Right ventricle myocardium inferior (tissue), 1 donor: ENCODE measurements around the gene VEZF1. TPM values are rescaled to one million over a fixed set of nuclear protein-coding genes. Genes with fewer than 3 reads are reported as not detected.
"Not testable (repeated sequence)": the region's sequence is repeated elsewhere in the genome, so short reads cannot be mapped to it uniquely, and the experiment has no call there.

ENCODE experiments used
- ATAC-seq: fragments of 200-7000 bp; cut with Tn5 transposase; one replicate; pipeline ENCODE4 v1.9.1; 2020; ENCODE audit warnings: mild to moderate bottlenecking, moderate library complexity
- DNase-seq: peaks from one replicate; pipeline ENCODE4 v3.0.0; 2021; ENCODE audit errors: missing footprints
- intact Hi-C: fragments of 100-400 bp; cut with DNase I; formaldehyde crosslinking; loops from one replicate; pipeline ENCODE4 v1.11.0; 2022
- total RNA-seq: library from RNA; stranded (reverse); fragmentation: NEBNext Ultra II Directional; extraction: Animal tissue kit (Norgen Biotek cat#: 25700); gene quantifications from one replicate; pipeline ENCODE4 v1.2.1, GENCODE V29; 2021
- donor health status: DM: no; HTN: yes; CAD: no; lungs with severe emphysema.

The VEZF1 gene
- total RNA-seq, 1 donor from 2014 or later = 74.2 TPM

DNA sequence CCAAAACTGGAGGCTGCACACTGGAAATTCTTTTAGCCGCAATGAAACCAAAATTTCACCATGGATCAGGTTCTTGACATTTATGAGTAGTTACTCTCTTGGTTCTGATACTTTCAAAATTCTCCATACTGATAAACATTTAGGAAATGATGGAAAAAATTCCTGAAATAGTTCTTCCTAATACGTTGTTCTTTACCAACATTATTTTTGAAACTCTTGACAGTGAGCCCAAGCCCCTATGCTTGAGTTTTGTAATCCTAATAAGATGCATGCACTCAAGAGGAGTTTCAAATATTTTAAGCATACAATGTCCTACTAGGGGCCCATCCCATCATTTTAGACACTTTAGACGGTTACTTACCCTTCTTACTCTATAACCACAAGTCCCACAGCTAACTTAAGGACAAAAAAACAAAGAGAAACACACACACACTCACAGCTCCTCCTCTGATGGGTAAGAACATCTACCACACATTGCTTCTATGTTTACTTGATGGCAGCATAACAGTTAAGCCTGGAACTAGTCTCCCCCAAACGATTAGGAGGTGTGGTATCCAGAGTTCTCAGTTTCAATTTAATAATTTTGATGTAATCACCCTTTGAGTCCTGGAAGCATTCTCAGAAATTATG, 3.7 kb downstream of the VEZF1 start:
- ATAC-seq (no peak), DNase-seq (no peak)
- intact Hi-C loops = no loop called here

DNA sequence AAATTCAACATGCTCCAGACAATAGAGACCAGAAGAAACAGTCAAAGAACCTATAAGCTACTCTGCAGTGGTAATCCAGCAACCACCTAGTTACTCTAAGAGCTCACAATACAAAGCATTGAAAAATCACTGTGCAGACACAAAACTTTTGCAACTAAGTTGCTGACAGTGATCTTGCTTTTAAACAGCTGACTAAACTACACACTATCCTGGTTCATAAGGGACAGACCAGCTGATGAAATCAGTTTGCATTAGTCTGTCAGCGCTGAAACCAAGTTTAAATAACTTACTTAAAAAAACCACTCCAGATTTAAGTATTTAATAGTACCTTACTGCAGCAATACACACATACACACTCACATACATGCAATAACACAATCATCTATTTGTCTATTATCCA, 4.6 kb downstream of the VEZF1 start:
- intact Hi-C loops = no loop called here
- ATAC-seq (no peak), DNase-seq (no peak)

DNA sequence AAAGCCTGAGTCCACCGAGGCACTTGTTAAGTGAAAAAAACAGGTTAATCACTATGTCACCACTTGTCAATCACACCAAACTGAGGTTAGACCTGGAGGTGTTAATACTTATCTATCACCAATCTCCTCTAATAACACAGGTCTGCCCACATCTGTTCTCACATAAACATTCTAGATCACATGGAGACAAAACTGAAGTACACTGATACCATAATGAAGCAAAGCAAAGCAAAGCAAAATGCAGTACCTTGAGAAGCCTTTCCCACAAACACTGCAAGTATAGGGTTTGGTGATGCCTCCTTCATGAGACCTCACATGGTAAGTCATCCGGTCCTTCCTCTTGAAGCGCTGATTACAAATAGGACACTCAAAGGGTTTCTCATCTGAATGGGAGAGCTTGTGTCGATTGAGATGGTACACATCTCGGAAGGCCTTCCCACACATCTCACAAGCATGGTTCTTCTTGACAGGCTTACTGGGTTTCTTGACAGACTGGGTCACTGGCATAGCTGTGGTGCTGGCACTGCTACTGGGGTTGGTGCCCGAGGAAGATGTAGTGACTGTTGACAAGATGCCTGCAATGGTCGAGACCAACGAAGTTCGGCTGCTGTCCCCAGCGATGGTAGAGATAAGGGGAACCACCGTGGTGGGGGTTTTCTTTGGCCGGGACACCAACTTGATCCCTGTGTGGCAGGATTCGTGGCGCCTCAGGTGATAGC, 5.4 kb downstream of the VEZF1 start:
- intact Hi-C loops = no loop called here
- DNase-seq (no peak), ATAC-seq (no peak)

DNA sequence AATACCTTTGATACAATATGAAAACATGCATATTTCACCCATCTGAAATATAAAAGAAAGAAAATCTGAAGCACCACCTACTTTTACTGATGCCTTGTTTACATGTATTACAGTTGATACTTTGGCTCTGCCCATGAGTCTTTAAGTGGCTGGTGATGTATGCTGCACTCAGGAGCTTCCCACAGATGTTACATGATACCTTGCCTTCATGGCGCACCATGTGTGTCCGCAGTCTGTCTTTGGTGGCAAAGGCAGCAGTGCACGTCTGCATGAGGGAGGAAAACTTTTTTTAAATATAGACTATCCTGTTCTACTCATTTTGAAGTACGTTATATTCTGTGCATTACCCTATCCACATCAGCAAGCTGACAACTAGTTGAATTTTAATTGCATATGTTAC, 7.5 kb downstream of the VEZF1 start:
- ATAC-seq (no peak), DNase-seq (no peak)
- intact Hi-C loops = no loop called here

DNA sequence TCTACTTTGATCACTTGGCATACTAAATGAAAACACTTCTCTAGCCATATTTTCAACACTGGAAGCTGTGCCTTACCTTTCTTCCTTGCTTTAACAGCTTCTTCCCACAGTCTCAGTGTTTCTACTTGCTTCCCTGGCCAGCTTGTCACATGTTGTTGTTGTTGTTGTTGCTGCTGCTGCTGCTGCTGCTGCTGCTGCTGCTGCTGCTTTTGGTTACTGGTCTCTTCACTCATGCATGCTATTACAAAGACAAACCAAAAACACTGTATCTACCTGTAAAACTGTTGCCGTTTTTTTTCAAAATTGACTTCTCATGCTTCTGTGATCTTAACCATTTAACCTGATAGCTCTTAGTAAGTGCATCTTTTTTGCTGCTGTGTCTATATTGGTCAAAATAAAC, 9.0 kb downstream of the VEZF1 start:
- ATAC-seq = no peak
- intact Hi-C loops = no loop called here
- no peak for DNase-seq

DNA sequence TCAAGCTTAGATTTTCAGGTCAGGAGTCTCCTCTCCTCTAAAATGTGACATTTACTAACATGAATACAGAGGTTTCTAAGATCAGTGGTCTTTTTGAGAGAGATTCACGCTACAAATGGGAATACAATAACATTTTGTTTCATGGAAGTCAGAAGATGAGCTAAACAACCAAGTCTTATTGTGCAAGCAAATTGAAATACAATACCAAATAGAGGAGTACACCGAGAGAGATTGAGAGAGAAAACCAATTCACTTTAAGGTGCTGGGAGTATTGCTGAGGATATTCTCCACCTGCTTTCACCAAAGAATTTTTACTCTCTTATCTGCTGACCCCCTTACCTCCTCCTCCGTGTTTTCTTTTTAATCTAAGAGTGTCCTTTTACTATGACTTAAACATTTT, 11.5 kb downstream of the VEZF1 start:
- DNase-seq = no peak
- intact Hi-C loops = no loop called here
- ATAC-seq = no peak

DNA sequence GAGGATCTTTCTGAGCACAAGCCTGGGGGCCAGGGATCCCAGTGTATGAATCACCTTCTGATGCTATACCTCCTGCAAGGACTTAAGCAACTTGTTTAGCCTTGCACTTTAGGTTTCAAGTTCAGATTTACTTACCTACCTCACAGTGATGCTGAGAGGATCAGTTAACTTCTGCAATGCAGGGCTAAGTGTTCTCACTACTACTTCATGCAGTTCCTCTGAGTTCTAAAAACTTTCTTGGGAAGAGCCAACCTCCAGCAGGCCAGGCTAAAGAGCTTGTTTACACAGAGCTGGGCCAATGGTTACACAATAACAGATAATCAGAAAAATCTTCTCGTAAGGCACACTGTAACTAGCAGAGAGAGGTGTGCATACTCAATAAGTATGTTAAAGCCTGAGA, 13.0 kb downstream of the VEZF1 start:
- DNase-seq (no peak), ATAC-seq (peak; percentile 63)
- intact Hi-C loops = no loop called here

DNA sequence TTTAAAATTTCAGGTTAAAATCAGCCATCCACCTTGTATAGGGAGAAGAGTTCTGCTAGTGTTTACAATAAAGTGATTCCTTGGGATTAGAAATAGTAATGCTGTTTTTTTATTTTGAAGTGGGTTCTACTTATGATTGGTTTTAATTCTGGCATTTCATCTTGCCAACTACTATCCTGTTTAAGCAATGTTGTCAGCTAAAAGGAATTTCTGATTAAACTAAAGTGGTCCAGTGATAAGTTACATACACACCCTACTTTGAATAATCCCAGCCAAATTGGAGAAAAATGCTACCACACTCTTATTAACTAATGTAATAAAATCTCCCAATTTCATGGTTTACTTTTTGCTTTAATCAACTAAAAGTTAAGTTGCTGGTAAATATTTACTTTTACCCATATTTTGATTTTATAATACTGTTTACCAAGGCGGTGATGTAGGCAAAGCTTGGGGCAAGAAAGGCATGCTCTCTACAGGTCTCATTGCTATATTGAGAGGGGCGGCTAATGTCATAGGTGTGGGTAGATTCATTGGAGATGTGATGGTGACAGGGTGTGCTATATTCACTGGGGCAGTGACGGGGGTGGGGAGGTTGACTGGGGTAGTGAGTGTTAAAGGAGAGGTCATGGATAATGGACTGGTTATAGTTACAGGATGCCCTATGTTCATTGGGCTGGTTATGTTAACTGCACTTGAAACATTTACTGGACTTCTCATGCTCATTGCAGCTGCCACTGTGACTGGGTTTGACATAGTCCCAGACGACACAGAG, 13.8 kb downstream of the VEZF1 start:
- ATAC-seq = peak; percentile 47
- intact Hi-C loops, DNase-seq: not testable (repeated sequence)

DNA sequence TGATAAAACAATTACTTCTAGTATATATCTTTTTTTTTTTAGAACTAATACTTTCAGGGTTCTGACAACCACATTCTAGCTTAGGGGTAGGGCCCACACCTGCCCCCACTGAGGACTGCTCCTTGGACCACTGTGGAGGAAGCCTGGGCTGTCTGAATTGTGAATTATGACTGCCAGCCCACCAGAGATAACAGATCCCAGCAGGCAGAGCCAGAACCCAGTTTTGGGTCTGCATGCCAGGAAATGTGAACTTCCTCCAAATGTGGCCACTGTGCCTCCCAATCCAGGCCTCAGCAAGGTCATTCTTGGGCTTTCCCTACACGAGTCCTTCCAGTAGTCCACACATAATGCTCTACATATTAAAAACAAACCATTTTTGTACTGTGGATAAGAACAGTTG, 15.9 kb downstream of the VEZF1 start:
- no peak for DNase-seq
- ATAC-seq = no peak
- intact Hi-C loops = no loop called here

DNA sequence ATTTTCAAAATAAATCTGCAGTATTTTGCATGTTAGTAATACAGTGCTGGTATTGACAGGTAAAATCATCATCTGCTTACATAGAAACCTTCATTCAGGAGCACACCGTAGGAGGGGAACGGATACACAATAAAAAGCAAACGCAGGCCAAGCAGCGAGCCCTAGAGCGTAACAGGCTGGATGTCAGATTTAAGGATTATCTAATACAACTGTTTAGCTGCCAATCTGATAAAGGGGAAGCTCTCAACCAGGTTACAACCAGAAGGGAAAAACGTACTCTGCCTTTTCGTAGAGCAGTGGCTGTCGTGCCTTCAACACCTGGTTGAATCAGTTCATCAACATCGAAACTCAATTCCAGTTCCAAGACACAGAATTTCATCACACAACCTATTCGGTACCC, 16.5 kb downstream of the VEZF1 start:
- intact Hi-C loops = no loop called here
- DNase-seq (no peak), ATAC-seq (no peak)

DNA sequence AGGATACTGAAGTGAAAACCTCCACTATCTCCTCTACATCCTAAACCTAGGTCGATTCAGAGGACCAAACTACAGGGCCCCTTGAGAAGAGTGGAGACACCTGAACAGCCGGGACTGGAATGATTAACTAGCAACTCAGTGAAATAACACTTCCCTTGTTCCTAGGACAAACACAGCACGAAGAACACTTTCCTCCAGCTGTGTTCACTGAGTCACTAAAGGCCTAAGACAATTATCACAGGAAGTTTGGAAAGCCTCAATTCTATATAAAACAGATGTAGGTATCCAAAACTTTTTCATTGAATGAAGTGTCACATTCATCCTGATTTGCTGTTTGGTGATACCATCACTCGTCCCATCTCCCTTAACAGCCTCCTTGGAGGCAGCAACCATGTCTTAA, 17.3 kb downstream of the VEZF1 start:
- DNase-seq (no peak), ATAC-seq (no peak)
- intact Hi-C loops = no loop called here

DNA sequence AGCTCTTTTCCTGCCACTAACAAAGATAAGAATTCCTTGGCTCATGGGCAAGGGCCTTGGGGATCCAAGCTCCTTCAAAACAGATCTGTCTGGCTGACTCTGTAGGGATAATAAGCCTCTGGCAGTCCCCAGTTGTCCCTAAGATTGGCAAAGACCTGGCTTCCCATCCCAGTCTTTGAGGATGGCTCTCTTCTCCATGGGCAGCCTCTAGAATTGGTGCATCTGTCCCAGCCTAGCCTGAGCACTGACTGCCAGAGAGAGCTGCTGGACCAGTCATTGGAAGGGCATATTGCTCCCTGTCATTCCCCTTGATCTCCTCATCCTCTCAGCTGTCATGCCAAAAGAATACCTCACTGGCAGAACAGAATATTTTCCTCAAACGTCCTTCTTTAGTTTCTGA, 19.6 kb downstream of the VEZF1 start:
- no peak for DNase-seq
- intact Hi-C loops = no loop called here
- ATAC-seq = no peak

DNA sequence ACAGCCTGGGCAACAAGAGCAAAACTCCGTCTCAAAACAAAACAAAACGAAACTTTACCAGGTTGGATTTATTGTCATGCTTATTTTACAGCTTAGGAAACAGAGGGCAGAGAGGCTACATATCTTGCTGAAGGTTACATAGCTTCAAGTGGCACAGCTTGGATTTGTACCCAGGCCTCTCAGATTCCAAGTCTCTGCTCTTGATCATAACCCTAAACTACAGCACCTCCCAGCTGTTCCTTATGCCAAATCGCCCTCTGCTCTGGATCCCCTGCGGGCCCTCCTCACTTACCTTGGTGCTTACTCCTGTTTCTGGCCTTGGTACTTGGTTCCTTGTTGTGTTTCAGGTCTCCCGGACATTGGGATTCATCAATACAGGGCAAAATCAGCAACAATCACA, 21.2 kb downstream of the VEZF1 start:
- intact Hi-C loops = no loop called here
- no peak for DNase-seq
- peak; percentile 43 for ATAC-seq

DNA sequence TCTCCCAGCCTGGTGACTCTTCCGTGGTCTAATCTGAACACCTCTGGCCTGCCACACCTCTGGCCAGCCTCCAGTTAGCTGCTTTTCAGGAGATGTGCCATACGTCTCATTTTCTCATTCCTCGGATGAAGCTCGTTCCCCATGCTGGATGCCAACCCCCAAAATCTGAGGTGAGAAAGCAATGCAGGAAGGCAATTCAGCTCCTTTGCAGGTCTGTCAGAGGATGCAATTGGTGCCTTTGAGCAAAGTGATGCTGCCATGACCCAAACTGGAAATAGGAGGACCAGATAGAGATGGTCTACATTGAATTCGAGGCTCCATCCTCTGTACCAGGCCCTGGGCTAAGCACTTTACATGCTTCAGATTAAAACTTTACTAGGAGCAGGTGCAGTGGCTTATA, 21.8 kb downstream of the VEZF1 start:
- ATAC-seq (no peak), DNase-seq (no peak)
- intact Hi-C loops = no loop called here

DNA sequence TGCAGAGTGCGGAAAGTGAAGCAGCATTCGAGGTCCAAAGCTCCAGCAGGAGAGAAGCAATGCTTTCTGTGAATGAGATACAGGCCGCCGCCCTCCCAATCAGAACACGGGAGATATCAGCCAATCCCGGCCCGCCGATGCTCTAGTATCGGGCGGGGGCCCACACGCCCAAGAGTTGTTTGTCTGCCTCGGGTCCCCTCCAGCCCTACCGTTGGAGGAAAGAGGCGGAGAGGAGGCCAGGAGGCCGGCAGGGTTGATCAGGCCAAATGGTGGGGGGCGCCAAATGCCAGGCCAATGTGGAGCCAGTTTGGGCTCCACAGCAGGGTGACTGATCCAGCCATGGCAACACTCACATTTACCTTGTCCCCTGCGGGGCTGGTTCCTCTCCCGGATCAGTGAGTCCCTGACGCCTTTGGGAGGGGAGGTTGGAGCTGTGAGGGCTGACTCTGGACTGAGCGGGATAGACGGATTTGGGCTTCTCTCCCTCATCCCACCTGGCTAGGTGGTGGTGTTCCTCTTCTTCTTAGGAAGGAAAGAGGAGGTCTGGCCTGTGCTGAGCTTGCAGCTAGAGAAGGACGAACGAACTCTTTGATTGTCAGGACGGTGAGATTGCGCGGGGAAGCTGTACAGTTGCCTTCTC, 22.4 kb downstream of the VEZF1 start:
- ATAC-seq (no peak), DNase-seq (no peak)
- intact Hi-C loops = no loop called here

DNA sequence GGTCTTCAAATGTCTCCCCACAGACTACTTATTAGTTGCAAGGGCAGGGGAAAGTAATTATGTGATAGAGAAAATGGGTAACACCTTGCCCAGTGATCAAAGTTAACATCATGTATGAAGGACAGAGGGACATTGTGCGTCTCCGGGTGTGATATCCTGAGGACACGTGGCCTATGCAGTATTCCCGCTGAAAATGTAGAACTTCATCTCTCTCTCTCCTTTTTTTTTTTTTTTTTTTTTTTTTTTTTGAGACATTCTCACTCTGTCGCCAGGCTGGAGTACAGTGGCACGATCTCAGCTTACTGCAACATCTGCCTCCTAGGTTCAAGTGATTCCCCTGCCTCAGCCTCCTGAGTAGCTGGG, 24.9 kb downstream of the VEZF1 start:
- intact Hi-C loops = no loop called here
- ATAC-seq (no peak), DNase-seq (no peak)

DNA sequence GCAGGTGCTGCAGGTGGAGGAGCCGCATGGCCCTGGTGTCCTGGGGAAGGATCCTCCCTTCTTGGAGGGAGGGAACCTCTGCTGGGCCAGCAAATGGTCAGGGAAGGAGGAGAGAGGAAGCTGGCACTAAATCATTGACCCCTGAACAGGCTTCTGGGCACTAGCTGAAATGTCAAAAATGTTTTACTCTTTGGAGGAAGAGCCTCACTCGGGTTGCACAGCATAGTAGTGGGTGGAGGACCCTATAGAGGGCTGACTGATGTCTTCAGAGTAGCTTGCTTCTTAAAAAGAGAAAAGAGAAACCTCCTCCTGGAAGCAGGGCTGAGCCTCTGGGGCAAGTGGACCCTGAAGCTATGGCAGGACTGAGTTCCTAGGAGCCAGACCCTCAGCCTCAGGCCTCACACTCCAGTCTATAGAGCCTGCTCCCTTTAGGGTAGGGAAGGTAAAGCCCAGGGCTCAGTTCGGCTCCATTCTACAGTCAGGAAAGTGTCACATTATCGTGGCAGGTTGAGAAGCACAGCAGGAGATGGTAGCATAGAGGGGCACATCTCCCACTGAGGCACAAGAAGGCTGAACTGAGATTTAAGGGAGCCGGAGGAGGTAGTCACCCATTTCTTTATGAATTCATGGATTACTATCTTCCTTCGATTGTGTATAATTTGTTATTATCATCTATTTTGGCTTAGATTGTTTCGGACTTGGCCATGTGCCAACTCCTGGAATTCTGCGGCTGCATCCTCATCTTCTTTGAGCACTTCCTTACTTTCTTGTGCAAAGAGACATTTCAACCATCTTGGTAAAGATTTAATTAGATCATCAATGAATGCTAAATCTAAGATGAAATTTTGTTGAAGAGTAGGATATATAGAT, 25.5 kb downstream of the VEZF1 start:
- intact Hi-C loops = no loop called here
- no peak for ATAC-seq
- DNase-seq = no peak

DNA sequence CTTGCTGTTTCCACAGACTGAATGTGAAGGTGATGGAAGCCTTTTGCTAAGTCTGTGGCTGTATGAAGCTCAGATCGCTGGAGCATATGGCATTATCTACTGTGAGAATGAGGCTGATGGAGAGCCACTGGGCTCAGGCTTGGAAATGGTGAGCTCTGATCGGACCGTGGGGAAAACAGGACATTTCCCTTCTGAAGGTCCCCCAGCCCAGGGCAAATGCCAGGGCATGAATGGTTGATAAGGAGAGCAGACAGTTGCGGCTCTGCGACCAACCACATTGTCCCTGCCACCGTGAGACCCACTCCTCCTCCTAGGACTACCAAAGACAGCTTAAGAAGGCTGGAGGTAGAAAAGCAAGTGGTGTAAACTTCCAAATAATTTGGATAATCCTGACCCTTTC, 28.1 kb downstream of the VEZF1 start:
- no peak for ATAC-seq
- DNase-seq = no peak
- intact Hi-C loops = no loop called here

DNA sequence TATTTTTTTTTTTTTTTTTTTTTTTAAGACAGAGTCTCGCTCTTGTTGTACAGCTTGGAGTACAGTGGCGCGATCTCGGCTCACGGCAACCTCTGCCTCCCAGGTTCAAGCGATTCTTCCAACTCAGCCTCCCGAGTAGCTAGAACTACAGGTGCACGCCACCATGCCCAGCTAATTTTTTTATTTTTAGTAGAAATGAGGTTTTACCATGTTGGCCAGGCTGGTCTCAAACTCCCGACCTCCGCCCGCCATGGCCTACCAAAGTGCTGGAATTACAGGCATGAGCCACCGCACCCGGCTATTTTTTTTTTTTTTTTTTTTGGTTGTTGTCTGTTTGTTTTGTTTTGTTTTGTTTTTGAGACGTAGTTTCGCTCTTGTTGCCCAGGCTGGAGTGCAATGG, 29.7 kb downstream of the VEZF1 start:
- ATAC-seq, intact Hi-C loops, DNase-seq: not testable (repeated sequence)
